ENCODE measurements around the gene CHAD.

The CHAD gene

GRCh38 chr17:50514936-50515702 is 46.4 kb upstream of the CHAD start:
- Histone ChIP-seq H3K9me2 (replicated peaks; ENCODE audit: low read depth, low read length) (no peaks in the 10 kb centered on the region), H4K20me1 (ENCODE audit: insufficient read depth, low read length, poor library complexity, severe bottlenecking) (no peaks in the 10 kb centered on the region), H3K9me3 (ENCODE audit: insufficient read depth, low read depth, low read length) (no peaks in the 10 kb centered on the region), H3K4me1 (ENCODE audit: insufficient read depth, low read length, poor library complexity, severe bottlenecking) (no peaks in the 10 kb centered on the region), H3K27me3 (ENCODE audit: insufficient read depth, low read length, poor library complexity, severe bottlenecking) (no peaks in the 10 kb centered on the region), H2AFZ (ENCODE audit: low read length) (no peak overlapping the region), H3F3A (ENCODE audit: low read depth) (no peaks in the 10 kb centered on the region), H3K4me2 (ENCODE audit: low read depth, low read length, poor library complexity, severe bottlenecking) (no peak overlapping the region), H3K79me2 (ENCODE audit: insufficient read depth, low read length) (no peaks in the 10 kb centered on the region), H3K36me3 (ENCODE audit: insufficient read depth, low read length) (no peaks in the 10 kb centered on the region), H3K4me3 (ENCODE audit: low read length, poor library complexity, severe bottlenecking) (no peak overlapping the region), H3K9ac (ENCODE audit: low read depth, low read length, poor library complexity, severe bottlenecking) (no peak overlapping the region)
- TF ChIP-seq CTCF (conservative IDR thresholded peaks at IDR 0.05; ENCODE audit: low read length) = no peak
- no peak for TF ChIP-seq EZH2phosphoT487 (IDR thresholded peaks at IDR 0.05; ENCODE audit: borderline replicate concordance)

- TF ChIP-seq EZH2phosphoT487 (IDR thresholded peaks at IDR 0.05; ENCODE audit: borderline replicate concordance) (no peak), CTCF (conservative IDR thresholded peaks at IDR 0.05; ENCODE audit: low read length) (no peak)
- no peaks in the 10 kb centered on the region for H4K20me1 ChIP-seq (ENCODE audit: insufficient read depth, low read length, poor library complexity, severe bottlenecking)
- no peaks in the 10 kb centered on the region for H3K9me2 ChIP-seq (replicated peaks; ENCODE audit: low read depth, low read length)
- H3F3A ChIP-seq (ENCODE audit: low read depth) = no peaks in the 10 kb centered on the region
- no peaks in the 10 kb centered on the region for H3K36me3 ChIP-seq (ENCODE audit: insufficient read depth, low read length)
- H3K9me3 ChIP-seq (ENCODE audit: insufficient read depth, low read depth, low read length) = no peaks in the 10 kb centered on the region
- H3K27me3 ChIP-seq (ENCODE audit: insufficient read depth, low read length, poor library complexity, severe bottlenecking) = no peaks in the 10 kb centered on the region
- no peak overlapping the region for H3K4me2 ChIP-seq (ENCODE audit: low read depth, low read length, poor library complexity, severe bottlenecking)
- no peaks in the 10 kb centered on the region for H3K4me1 ChIP-seq (ENCODE audit: insufficient read depth, low read length, poor library complexity, severe bottlenecking)
- H3K4me3 ChIP-seq (ENCODE audit: low read length, poor library complexity, severe bottlenecking) = no peak overlapping the region
- H3K9ac ChIP-seq (ENCODE audit: low read depth, low read length, poor library complexity, severe bottlenecking) = no peak overlapping the region
- H2AFZ ChIP-seq (ENCODE audit: low read length) = no peak overlapping the region
- no peaks in the 10 kb centered on the region for H3K79me2 ChIP-seq (ENCODE audit: insufficient read depth, low read length)
These were observed 45.7 kb upstream of the CHAD start for GRCh38 chr17:50514388-50514787.

- TF ChIP-seq EZH2phosphoT487 (IDR thresholded peaks at IDR 0.05; ENCODE audit: borderline replicate concordance) (no peak), CTCF (conservative IDR thresholded peaks at IDR 0.05; ENCODE audit: low read length) (no peak)
- H2AFZ ChIP-seq (ENCODE audit: low read length) = no peak overlapping the region
- no peak overlapping the region for H3K4me2 ChIP-seq (ENCODE audit: low read depth, low read length, poor library complexity, severe bottlenecking)
- H3K9me3 ChIP-seq (ENCODE audit: insufficient read depth, low read depth, low read length) = no peaks in the 10 kb centered on the region
- no peaks in the 10 kb centered on the region for H3K27me3 ChIP-seq (ENCODE audit: insufficient read depth, low read length, poor library complexity, severe bottlenecking)
- H4K20me1 ChIP-seq (ENCODE audit: insufficient read depth, low read length, poor library complexity, severe bottlenecking) = no peaks in the 10 kb centered on the region
- no peaks in the 10 kb centered on the region for H3K9me2 ChIP-seq (replicated peaks; ENCODE audit: low read depth, low read length)
- no peak overlapping the region for H3K4me3 ChIP-seq (ENCODE audit: low read length, poor library complexity, severe bottlenecking)
- no peak overlapping the region for H3K9ac ChIP-seq (ENCODE audit: low read depth, low read length, poor library complexity, severe bottlenecking)
- no peaks in the 10 kb centered on the region for H3F3A ChIP-seq (ENCODE audit: low read depth)
- no peaks in the 10 kb centered on the region for H3K4me1 ChIP-seq (ENCODE audit: insufficient read depth, low read length, poor library complexity, severe bottlenecking)
- no peaks in the 10 kb centered on the region for H3K79me2 ChIP-seq (ENCODE audit: insufficient read depth, low read length)
- H3K36me3 ChIP-seq (ENCODE audit: insufficient read depth, low read length) = no peaks in the 10 kb centered on the region
These were observed 44.8 kb upstream of the CHAD start for GRCh38 chr17:50513495-50513894.
